ENCODE results near the gene USP13.

DNA sequence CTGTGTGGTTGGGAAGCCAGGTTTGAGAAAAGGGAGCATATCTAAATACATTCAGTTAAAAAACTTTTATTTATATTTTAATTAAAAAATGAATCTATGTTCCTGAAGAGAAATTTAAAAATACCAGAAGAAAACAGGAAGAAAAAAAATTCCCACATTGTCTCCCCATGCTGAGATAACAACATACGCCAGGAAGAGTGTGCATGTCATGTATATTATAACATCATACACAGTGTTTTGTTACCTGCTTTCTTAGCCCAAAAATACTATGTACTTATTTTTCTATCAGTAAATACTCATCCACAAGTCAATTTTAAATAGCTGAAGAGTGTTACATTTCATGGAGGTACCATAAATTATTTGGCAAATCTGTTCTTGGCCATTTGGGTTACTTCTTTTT is 18.5 kb downstream of the USP13 start:
- TF ChIP-seq, protein P1, sequence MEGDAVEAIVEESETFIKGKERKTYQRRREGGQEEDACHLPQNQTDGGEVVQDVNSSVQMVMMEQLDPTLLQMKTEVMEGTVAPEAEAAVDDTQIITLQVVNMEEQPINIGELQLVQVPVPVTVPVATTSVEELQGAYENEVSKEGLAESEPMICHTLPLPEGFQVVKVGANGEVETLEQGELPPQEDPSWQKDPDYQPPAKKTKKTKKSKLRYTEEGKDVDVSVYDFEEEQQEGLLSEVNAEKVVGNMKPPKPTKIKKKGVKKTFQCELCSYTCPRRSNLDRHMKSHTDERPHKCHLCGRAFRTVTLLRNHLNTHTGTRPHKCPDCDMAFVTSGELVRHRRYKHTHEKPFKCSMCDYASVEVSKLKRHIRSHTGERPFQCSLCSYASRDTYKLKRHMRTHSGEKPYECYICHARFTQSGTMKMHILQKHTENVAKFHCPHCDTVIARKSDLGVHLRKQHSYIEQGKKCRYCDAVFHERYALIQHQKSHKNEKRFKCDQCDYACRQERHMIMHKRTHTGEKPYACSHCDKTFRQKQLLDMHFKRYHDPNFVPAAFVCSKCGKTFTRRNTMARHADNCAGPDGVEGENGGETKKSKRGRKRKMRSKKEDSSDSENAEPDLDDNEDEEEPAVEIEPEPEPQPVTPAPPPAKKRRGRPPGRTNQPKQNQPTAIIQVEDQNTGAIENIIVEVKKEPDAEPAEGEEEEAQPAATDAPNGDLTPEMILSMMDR (IDR thresholded peaks at IDR 0.05), result no peak
- TF ChIP-seq POLR2A (IDR thresholded peaks at IDR 0.05), result no peak

Measured in testis (tissue), 2 donors.